GM15510 (cell line): ENCODE results near the gene PLXNC1.

Source experiments
- POLR2A ChIP-seq: IDR thresholded peaks from 3 replicates; pipeline ENCODE4 v1.6.1; 2011; ENCODE audit warnings: borderline replicate concordance; ENCODE audit not compliant: insufficient read length; ENCODE audit errors: extremely low read depth

PLXNC1 gene

GRCh38 chr12:94122591-94122990 lies 25.8 kb upstream of the PLXNC1 start:
- no peak for TF ChIP-seq POLR2A

- TF ChIP-seq POLR2A, result no peak
These were observed 25.2 kb upstream of the PLXNC1 start for GRCh38 chr12:94123127-94123526.

- no peak for TF ChIP-seq POLR2A
These were observed 22.3 kb upstream of the PLXNC1 start for GRCh38 chr12:94126067-94126466.

GRCh38 chr12:94127239-94128131 lies 20.9 kb upstream of the PLXNC1 start:
- no peak for TF ChIP-seq POLR2A

GRCh38 chr12:94128280-94128679 lies 20.1 kb upstream of the PLXNC1 start:
- no peak for TF ChIP-seq POLR2A

- TF ChIP-seq POLR2A, result no peak
These were observed 14.2 kb upstream of the PLXNC1 start for GRCh38 chr12:94133964-94134795.

- no peak for TF ChIP-seq POLR2A
These were observed 12.5 kb upstream of the PLXNC1 start for GRCh38 chr12:94135896-94136295.

- TF ChIP-seq POLR2A, result no peak
These were observed 8.6 kb upstream of the PLXNC1 start for GRCh38 chr12:94139816-94140215.

- TF ChIP-seq POLR2A, result no peak
These were observed 7.8 kb upstream of the PLXNC1 start for GRCh38 chr12:94140556-94140955.

- no peak for TF ChIP-seq POLR2A
These were observed 7.2 kb upstream of the PLXNC1 start for GRCh38 chr12:94141004-94141764.

GRCh38 chr12:94141892-94142291 lies 6.5 kb upstream of the PLXNC1 start:
- no peak for TF ChIP-seq POLR2A

GRCh38 chr12:94143438-94143837 lies 4.9 kb upstream of the PLXNC1 start:
- TF ChIP-seq POLR2A, result no peak

- TF ChIP-seq POLR2A, result no peak
These were observed 4.4 kb upstream of the PLXNC1 start for GRCh38 chr12:94143951-94144350.

- TF ChIP-seq POLR2A, result no peak
These were observed 3.6 kb upstream of the PLXNC1 start for GRCh38 chr12:94144781-94145180.

GRCh38 chr12:94145191-94145983 lies 3.0 kb upstream of the PLXNC1 start:
- TF ChIP-seq POLR2A, result no peak
